ENCODE measurements around the gene NOS3. TPM values are rescaled to one million over a fixed set of nuclear protein-coding genes. Genes with fewer than 3 reads are reported as not detected.

The NOS3 gene
- total and polyA plus RNA-seq, 7 donors: 1.4 to 13.2 (median 5.8) TPM

GRCh38 chr7:150949564-150949963, 41.3 kb upstream of the NOS3 start:
- intact Hi-C loops (cut with DNase I): no loop called here
- Histone ChIP-seq H3K4me1 (no peaks in the 10 kb centered on the region), H3K27me3 (ENCODE audit: insufficient read depth in 3 of 3, low read length in 2 of 3) (peaks cover 0 to 5% (median 3%) of the 10 kb centered on the region in 3 donors), H3K27ac (no peak overlapping the region), H3K4me3 (no peak overlapping the region), H3K9me3 (no peaks in the 10 kb centered on the region), H3K36me3 (ENCODE audit: insufficient read depth in 1 of 2, low read depth in 1 of 2) (no peaks in the 10 kb centered on the region)
- 80 to 89% (median 85%) methylated on average over 4 of the region's 4 CpGs for WGBS, 3 donors
- TF ChIP-seq CTCF (IDR thresholded peaks at IDR 0.05): no peak
- DNase-seq (peak in 1 of 2 donors; percentile 10), ATAC-seq (no peak)

GRCh38 chr7:150949971-150950491, 40.8 kb upstream of the NOS3 start:
- Histone ChIP-seq H3K27ac (no peak overlapping the region), H3K4me1 (no peaks in the 10 kb centered on the region), H3K27me3 (ENCODE audit: insufficient read depth in 3 of 3, low read length in 2 of 3) (peaks cover 0 to 5% (median 3%) of the 10 kb centered on the region in 3 donors), H3K36me3 (ENCODE audit: insufficient read depth in 1 of 2, low read depth in 1 of 2) (no peaks in the 10 kb centered on the region), H3K4me3 (no peak overlapping the region), H3K9me3 (no peaks in the 10 kb centered on the region)
- DNase-seq: peak in 1 of 2 donors; percentile 23
- ATAC-seq: no peak
- intact Hi-C loops (cut with DNase I): no loop called here
- 88 to 89% (median 88%) methylated on average over 16 of the region's 16 CpGs for WGBS, 3 donors
- TF ChIP-seq CTCF (IDR thresholded peaks at IDR 0.05): no peak

DNA sequence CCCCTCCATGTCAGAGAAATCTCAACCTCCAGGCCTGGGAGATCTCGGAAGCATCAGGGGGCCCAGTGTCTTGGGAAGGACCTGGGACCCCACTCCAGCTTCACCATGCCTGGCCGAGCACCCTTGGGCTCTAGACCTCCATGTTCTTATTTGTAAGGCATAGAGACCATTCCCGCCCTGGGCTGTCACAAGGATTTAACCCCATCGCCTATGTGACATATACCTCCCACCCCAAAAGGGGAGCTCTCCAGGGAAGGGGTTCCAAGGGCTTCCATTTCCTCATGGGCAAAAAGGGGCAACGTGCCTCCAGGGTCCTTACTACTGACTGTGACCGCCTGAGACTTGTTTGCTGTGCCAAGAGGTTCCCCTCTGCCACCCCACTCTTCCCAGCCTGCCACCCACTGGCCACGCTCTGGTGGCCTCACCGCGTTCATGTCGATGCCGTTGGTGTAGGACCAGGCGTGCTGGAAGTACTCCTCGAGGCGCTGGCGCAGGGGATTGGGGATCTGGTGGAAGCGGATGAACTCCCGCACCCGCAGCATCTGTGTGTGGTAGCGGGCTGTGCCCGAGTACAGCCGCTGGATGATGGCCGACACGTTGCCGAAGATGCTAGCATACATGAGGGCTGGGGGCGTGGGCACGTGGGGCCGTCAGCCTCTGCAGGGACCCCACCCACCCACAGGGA, 40.2 kb upstream of the NOS3 start:
- WGBS, 3 donors: 94 to 96% (median 96%) methylated on average over 26 to 27 of the region's 27 CpGs
- peaks cover 0 to 5% (median 3%) of the 10 kb centered on the region in 3 donors for H3K27me3 ChIP-seq (ENCODE audit: insufficient read depth in 3 of 3, low read length in 2 of 3)
- peak in 1 of 2 donors; percentile 40 for DNase-seq
- TF ChIP-seq CTCF (IDR thresholded peaks at IDR 0.05): no peak
- H3K4me3 ChIP-seq: no peak overlapping the region
- intact Hi-C loops (cut with DNase I): no loop called here
- H3K9me3 ChIP-seq: no peaks in the 10 kb centered on the region
- H3K36me3 ChIP-seq (ENCODE audit: insufficient read depth in 1 of 2, low read depth in 1 of 2): no peaks in the 10 kb centered on the region
- H3K27ac ChIP-seq: no peak overlapping the region
- H3K4me1 ChIP-seq: no peaks in the 10 kb centered on the region
- no peak for ATAC-seq

- DNase-seq (no peak), ATAC-seq (no peak)
- H3K36me3 ChIP-seq (ENCODE audit: insufficient read depth in 1 of 2, low read depth in 1 of 2): no peaks in the 10 kb centered on the region
- H3K4me1 ChIP-seq: no peaks in the 10 kb centered on the region
- no peak overlapping the region for H3K4me3 ChIP-seq
- H3K27ac ChIP-seq: no peak overlapping the region
- H3K9me3 ChIP-seq: no peaks in the 10 kb centered on the region
- 94 to 96% (median 95%) methylated on average over 16 of the region's 16 CpGs for WGBS, 3 donors
- intact Hi-C loops (cut with DNase I): no loop called here
- no peak for TF ChIP-seq CTCF (IDR thresholded peaks at IDR 0.05)
- peaks cover 0 to 5% (median 3%) of the 10 kb centered on the region in 3 donors for H3K27me3 ChIP-seq (ENCODE audit: insufficient read depth in 3 of 3, low read length in 2 of 3)
Observed at GRCh38 chr7:150951181-150951520, 39.7 kb upstream of the NOS3 start.

Measured in psoas muscle (tissue), 8 donors.